LNCaP clone FGC (cell line): ENCODE measurements around the gene SLC25A26.
"Not testable (repeated sequence)": the region's sequence is repeated elsewhere in the genome, so short reads cannot be mapped to it uniquely, and the experiment has no call there.

Experiments
- DNase-seq: peaks from one replicate; pipeline ENCODE4 v3.0.0-alpha.2; 2011; ENCODE audit warnings: low read depth
- H3K4me3 ChIP-seq: 2 replicates; pipeline ENCODE4 v1.5.1; 2011; ENCODE audit warnings: mild to moderate bottlenecking, low read depth, low read length, control low read depth
- TF ChIP-seq, protein P1 (sequence below): IDR thresholded peaks from 2 replicates; pipeline ENCODE4 v1.5.1; 2012; ENCODE audit warnings: mild to moderate bottlenecking; ENCODE audit not compliant: control insufficient read depth, insufficient read depth; ENCODE audit errors: extremely low read depth

SLC25A26 gene

DNA sequence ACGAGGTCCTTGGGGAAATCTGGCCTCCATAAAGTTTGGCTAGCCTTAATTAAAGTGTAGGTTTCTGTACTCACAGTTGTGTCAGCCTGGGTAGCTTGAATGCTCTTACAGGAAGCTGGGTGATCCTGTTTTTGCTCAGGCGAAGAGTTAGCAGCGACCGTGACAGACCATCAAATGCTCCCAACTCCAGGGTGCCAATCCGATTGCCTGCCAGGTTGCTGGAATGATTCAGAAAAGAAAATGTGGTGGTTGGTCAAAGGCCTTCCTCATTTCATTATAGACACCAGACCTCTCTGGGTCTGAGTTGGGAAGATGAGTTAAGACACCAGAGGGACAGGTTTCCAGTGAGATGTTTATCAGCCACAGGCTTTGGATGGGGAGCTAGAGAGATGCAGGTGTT lies 194.0 kb downstream of the SLC25A26 start:
- TF ChIP-seq, protein P1, sequence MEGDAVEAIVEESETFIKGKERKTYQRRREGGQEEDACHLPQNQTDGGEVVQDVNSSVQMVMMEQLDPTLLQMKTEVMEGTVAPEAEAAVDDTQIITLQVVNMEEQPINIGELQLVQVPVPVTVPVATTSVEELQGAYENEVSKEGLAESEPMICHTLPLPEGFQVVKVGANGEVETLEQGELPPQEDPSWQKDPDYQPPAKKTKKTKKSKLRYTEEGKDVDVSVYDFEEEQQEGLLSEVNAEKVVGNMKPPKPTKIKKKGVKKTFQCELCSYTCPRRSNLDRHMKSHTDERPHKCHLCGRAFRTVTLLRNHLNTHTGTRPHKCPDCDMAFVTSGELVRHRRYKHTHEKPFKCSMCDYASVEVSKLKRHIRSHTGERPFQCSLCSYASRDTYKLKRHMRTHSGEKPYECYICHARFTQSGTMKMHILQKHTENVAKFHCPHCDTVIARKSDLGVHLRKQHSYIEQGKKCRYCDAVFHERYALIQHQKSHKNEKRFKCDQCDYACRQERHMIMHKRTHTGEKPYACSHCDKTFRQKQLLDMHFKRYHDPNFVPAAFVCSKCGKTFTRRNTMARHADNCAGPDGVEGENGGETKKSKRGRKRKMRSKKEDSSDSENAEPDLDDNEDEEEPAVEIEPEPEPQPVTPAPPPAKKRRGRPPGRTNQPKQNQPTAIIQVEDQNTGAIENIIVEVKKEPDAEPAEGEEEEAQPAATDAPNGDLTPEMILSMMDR, result no peak
- no peak overlapping the region for H3K4me3 ChIP-seq
- no peak for DNase-seq

DNA sequence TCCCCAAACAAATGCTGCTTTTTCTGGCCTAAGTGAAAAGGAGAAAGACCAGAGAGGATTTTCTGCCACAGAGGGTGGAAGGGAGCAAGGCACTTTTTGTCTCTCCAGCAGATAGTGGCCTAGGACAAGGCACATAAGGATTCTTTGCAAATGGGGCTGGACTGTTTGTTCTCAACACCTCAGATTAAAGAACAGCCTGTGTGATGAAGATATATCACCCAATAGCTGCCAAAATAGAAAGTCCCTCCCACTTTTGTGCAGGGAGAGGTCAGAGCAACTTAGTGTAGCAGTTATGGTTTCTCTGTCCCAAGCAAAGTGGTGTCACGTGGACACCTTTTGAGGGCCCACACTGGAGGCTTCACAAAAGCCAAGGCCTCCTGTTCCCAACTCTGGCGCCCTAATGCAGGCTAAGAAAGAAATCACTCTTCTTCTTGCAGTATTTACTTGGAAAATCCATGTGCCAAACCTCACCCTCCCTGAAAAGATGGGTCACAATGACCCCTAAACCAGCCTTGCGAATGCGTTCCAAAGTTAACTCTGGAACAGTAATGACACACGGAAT lies 195.1 kb downstream of the SLC25A26 start:
- TF ChIP-seq, protein P1, result no peak

DNA sequence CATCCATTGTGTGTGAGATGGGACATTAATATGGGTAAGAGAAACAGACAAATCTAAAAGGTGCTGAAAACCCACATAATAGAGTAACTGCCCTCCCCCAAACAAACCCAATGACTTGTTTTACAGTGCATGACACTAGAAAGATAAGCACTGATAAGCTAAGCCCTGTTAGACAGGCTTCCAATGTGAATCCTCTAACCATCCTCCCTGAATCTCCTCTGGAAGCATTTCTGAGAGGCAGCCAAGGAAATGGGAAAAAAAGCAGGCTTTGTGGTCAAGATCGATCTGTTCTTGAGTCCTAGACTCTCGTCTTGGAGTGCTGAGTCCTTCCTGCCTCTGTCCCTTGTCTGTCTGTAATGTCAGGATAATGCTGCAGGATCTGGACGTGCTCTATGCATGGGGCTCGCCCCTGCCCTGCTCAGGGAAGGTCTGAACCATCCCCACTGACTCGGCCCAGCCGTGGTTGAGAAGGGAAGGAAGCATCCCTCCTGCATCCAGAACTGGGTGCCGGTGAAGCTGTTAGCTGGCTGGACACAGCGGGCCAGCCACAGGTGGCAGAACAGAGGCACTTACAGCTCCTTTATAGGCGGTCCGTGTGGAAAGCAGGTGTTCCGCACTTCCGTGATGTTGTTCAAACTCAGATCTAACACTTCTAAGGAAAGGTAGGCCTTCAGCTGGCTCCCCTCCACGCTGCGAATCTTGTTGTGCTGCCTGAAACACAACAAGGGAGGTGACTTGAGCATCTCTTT lies 195.9 kb downstream of the SLC25A26 start:
- no peak overlapping the region for H3K4me3 ChIP-seq

More for the DNA sequence above, 195.1 kb downstream of the SLC25A26 start:
- H3K4me3 ChIP-seq, result no peak overlapping the region
- DNase-seq, result no peak

DNA sequence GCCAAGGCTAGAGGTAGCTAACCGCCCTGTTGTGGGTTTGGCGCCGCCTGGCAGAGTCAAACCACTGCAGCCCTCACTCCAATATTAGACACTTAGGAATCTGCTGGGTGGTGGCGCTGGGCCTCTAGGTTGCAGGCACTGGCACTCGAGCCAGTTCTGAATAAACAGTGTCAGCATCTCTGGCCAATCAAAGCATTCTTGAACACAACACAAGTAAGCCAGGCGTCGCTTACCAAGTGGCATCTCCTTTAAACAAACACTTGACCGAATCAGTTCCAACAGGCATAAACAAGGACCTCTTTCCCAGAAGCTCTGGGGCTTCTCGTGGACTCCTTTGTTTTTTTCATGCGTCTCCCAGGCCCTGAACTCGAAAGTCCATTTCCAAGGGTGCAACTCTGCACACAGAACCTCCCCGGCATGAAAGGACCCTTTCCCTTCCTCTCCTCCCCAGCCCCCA lies 197.7 kb downstream of the SLC25A26 start:
- no peak overlapping the region for H3K4me3 ChIP-seq
- TF ChIP-seq, protein P1, result peak; percentile 87
- peak; percentile 98 for DNase-seq

More for the DNA sequence above, 195.9 kb downstream of the SLC25A26 start:
- no peak for DNase-seq
- TF ChIP-seq, protein P1, result no peak

DNA sequence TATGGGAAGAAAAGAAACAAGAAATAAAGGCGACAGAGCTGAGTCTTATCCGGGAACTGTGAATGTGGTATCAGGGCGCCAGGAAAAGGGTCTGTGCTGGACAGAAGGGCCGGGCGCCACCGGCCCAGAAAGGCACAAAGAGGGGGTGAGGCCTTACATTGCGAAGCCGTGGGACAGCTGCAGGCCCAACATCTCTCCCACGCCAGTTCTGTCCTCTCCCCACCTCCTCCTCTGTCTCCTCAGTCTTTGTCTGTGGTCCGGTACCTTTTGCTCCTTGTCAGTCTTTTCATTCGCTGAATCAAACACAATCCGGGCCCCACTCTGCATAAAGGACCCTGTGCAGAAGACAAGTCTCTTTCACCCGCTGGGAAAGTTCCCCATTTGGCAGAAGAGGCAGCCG lies 198.2 kb downstream of the SLC25A26 start:
- no peak overlapping the region for H3K4me3 ChIP-seq
- TF ChIP-seq, protein P1, result no peak
- DNase-seq, result no peak

DNA sequence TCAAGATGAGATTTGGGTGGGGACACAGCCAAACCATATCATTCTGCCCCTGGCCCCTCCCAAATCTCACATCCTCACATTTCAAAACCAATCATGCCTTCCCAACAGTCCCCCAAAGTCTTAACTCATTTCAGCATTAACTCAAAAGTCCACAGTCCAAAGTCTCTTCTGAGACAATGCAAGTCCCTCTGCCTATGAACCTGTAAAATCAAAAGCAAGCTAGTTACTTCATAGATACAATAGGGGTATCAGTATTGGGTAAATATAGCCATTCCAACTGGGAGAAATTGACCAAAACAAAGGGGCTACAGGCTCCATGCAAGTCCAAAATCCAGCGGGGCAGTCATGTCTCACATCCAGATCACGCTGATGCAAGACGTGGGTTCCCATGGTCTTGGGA lies 200.3 kb downstream of the SLC25A26 start:
- DNase-seq, H3K4me3 ChIP-seq: not testable (repeated sequence)

DNA sequence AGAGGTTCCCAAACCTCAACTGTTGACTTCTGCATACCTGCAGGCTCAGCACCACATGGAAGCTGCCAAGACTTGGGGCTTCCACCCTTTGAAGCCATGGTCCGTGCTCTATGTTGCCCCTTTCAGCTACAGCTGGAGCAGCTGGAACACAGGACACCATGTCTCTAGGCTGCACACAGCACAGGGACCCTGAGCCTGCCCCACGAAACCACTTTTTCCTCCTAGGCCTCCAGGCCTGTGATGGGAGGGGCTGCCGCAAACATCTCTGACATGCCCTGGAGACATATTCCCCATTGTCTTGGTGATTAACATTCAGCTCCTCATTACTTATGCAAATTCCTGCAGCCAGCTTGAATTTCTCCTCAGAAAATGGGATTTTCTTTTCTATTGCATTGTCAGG lies 201.1 kb downstream of the SLC25A26 start:
- not testable (repeated sequence) for H3K4me3 ChIP-seq, DNase-seq

DNA sequence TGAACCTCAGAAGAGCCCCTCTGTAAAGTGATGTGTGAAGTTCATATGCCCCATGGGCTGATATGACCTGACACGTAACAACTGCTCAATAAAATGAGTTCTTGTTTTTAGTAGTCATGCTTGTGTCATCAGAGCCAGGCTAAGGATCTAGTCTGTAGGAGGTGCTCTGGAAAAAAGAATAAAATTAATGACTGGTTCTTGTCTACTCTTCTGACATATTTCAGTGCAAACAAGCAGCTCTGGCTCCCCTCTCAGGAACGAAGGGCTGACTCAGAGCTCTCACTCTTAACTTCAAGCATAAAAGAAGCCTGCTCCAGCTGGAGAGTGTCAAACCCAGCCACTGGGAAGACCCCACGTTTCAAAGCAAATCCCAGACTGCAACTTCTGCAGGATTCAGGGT lies 203.0 kb downstream of the SLC25A26 start:
- no peak overlapping the region for H3K4me3 ChIP-seq
- TF ChIP-seq, protein P1, result no peak
- no peak for DNase-seq
